VCaP (cell line): Measurements from ENCODE around the gene NRG2.
A peak's percentile ranks its signal among the peaks of the same experiment; 100 is the strongest.

Experiments
- H3K27ac ChIP-seq: fragments of 450-650 bp; 2 replicates; pipeline ENCODE4 v1.5.1; 2017
- TF ChIP-seq, protein P1 (sequence below): fragments of 450-650 bp; conservative IDR thresholded peaks from 2 replicates; pipeline ENCODE4 v1.5.1; 2017; ENCODE audit warnings: mild to moderate bottlenecking, moderate library complexity

Gene NRG2

DNA sequence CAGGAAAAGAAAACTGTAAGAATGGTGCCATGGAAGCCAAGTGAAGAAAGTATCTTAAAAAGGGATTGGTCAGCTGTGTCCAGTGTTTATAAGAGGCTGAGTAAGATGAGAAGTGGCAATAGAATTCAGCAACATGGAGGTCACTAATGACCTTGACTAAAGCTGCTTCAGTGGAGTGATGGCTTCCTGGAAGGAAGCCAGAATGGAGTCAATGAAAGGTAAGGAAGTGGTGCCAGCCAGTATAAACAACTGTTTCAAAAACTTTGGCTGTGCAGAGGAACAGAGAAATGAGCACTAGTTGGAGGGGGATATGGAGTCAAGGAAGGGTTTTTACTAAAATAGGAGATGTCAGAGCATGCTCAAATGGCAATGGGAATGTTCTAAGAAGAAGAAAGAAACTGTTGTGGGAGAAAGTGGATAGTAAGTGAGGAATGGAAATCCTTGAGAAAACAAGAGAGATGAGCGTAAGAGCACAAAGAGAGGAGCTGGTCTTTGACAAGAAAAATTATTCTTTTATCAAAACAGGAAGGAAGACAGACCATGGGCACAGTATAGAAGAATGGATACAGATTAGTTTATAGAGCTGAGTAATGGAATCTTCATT is 11.1 kb upstream of the NRG2 start:
- TF ChIP-seq, protein P1, sequence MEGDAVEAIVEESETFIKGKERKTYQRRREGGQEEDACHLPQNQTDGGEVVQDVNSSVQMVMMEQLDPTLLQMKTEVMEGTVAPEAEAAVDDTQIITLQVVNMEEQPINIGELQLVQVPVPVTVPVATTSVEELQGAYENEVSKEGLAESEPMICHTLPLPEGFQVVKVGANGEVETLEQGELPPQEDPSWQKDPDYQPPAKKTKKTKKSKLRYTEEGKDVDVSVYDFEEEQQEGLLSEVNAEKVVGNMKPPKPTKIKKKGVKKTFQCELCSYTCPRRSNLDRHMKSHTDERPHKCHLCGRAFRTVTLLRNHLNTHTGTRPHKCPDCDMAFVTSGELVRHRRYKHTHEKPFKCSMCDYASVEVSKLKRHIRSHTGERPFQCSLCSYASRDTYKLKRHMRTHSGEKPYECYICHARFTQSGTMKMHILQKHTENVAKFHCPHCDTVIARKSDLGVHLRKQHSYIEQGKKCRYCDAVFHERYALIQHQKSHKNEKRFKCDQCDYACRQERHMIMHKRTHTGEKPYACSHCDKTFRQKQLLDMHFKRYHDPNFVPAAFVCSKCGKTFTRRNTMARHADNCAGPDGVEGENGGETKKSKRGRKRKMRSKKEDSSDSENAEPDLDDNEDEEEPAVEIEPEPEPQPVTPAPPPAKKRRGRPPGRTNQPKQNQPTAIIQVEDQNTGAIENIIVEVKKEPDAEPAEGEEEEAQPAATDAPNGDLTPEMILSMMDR, result no peak

DNA sequence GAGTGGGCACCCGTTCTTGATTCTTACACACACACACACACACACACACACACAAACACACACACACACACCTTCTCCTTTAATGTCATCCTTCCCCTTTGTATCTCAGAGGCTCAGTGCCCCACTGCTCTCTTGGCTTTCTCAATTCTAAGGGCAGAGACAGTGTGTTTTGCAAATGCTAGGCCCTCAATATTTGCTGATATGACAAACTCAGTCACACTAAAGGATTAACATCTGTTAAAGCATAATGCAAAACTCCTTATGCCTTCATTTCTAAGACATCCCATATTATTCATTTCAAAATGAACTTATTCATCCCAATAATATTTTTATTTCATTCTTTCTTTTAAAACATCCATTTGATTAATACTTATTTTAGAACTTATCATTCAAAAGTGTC is 8.9 kb upstream of the NRG2 start:
- no peak overlapping the region for H3K27ac ChIP-seq
- TF ChIP-seq, protein P1, result no peak

More for the DNA sequence above, 11.1 kb upstream of the NRG2 start:
- no peak overlapping the region for H3K27ac ChIP-seq

GRCh38 chr5:140049713-140050112 is 6.6 kb upstream of the NRG2 start:
- TF ChIP-seq, protein P1, result no peak

DNA sequence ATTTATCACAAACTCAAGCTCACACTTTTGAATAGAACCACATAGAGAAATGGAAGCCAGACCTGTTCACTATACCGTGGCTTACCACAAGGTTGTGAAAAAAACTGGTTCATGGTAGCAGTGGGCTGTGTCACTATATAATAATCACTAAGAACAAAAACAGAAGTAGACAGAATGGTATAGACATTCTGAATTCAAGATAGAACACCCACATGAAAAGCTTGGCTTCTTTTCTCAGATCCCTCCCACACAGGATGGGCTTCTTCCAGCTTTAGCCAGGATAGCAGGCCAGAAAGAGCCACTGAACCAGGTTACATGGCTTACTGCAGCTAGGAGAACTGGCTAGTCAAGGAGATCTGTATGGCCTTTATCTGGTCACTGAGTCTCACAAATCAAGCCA is 6.1 kb upstream of the NRG2 start:
- TF ChIP-seq, protein P1, result no peak
- H3K27ac ChIP-seq, result no peak overlapping the region

More at GRCh38 chr5:140049713-140050112, 6.6 kb upstream of the NRG2 start:
- no peak overlapping the region for H3K27ac ChIP-seq

GRCh38 chr5:140044041-140044440 is 942 bp upstream of the NRG2 start:
- H3K27ac ChIP-seq, result peak overlapping the region; percentile 86
- TF ChIP-seq, protein P1, result no peak

- peak overlapping the region; percentile 86 for H3K27ac ChIP-seq
- TF ChIP-seq, protein P1, result peak; percentile 47; the same call in 1 of the 2 replicates
Measured at GRCh38 chr5:140043508-140043872, 391 bp upstream of the NRG2 start.

- TF ChIP-seq, protein P1, result no peak
- peak overlapping the region; percentile 86 for H3K27ac ChIP-seq
Measured at GRCh38 chr5:140042393-140042642, 781 bp downstream of the NRG2 start.
